HL-60 (cell line): ENCODE results near the gene TAF5L.

ENCODE experiments used
- CTCF ChIP-seq: IDR thresholded peaks from one replicate; pipeline ENCODE4 v1.5.1; 2011; ENCODE audit warnings: low read length, control low read depth, inconsistent platforms; ENCODE audit not compliant: insufficient read depth
- GABPA ChIP-seq: IDR thresholded peaks from 2 replicates; pipeline ENCODE4 v1.6.1; 2012; ENCODE audit warnings: low read depth
- POLR2AphosphoS5 ChIP-seq: IDR thresholded peaks from 2 replicates; pipeline ENCODE4 v1.6.1; 2012; ENCODE audit warnings: low read depth
- TF ChIP-seq, protein P1 (sequence below): IDR thresholded peaks from 2 replicates; pipeline ENCODE4 v1.6.1; 2012; ENCODE audit warnings: low read depth; ENCODE audit not compliant: insufficient replicate concordance

- no peak for TF ChIP-seq CTCF
- TF ChIP-seq POLR2AphosphoS5: no peak
- no peak for TF ChIP-seq GABPA
- TF ChIP-seq, protein P1, sequence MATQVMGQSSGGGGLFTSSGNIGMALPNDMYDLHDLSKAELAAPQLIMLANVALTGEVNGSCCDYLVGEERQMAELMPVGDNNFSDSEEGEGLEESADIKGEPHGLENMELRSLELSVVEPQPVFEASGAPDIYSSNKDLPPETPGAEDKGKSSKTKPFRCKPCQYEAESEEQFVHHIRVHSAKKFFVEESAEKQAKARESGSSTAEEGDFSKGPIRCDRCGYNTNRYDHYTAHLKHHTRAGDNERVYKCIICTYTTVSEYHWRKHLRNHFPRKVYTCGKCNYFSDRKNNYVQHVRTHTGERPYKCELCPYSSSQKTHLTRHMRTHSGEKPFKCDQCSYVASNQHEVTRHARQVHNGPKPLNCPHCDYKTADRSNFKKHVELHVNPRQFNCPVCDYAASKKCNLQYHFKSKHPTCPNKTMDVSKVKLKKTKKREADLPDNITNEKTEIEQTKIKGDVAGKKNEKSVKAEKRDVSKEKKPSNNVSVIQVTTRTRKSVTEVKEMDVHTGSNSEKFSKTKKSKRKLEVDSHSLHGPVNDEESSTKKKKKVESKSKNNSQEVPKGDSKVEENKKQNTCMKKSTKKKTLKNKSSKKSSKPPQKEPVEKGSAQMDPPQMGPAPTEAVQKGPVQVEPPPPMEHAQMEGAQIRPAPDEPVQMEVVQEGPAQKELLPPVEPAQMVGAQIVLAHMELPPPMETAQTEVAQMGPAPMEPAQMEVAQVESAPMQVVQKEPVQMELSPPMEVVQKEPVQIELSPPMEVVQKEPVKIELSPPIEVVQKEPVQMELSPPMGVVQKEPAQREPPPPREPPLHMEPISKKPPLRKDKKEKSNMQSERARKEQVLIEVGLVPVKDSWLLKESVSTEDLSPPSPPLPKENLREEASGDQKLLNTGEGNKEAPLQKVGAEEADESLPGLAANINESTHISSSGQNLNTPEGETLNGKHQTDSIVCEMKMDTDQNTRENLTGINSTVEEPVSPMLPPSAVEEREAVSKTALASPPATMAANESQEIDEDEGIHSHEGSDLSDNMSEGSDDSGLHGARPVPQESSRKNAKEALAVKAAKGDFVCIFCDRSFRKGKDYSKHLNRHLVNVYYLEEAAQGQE: no peak
Observed at GRCh38 chr1:229599218-229599954, 26.5 kb downstream of the TAF5L start.
